B cell (primary cell): ENCODE measurements around the gene PFN1. TPM values are rescaled to one million over a fixed set of nuclear protein-coding genes. Genes with fewer than 3 reads are reported as not detected.

ENCODE experiments used
- ATAC-seq: fragments of 200-7000 bp; cut with Tn5 transposase; one replicate; pipeline ENCODE4 v1.10.0; 2021; ENCODE audit warnings: low read depth, mild to moderate bottlenecking, moderate number of reproducible peaks, moderate library complexity
- CTCF ChIA-PET: fragments of 350-600 bp; sonication (Branson Sonifier 250); formaldehyde crosslinking; loops from one replicate; lab custom pipeline; 2021; ENCODE audit warnings: antibody characterized with exemption, inconsistent platforms; lab: Charles Lee
- POLR2A ChIA-PET: fragments of 350-600 bp; sonication (Branson Sonifier 250); formaldehyde crosslinking; loops from one replicate; lab custom pipeline; 2021; ENCODE audit warnings: antibody characterized with exemption; lab: Charles Lee
- DNase-seq: peaks from one replicate; pipeline ENCODE4 v3.0.0; 2013
- H2AFZ ChIP-seq: 2 replicates; pipeline ENCODE4 v1.6.1; 2012; ENCODE audit warnings: mild to moderate bottlenecking, low read depth, low read length; ENCODE audit not compliant: insufficient read depth, poor library complexity, severe bottlenecking
- H3K27ac ChIP-seq, 2 donors: 1 replicate in 1 of 2; 2 replicates in 1 of 2; pipeline ENCODE4 v1.5.1; 2012 to 2013; ENCODE audit warnings: low read length in 2 of 2, mild to moderate bottlenecking in 2 of 2, moderate library complexity in 1 of 2
- H3K27me3 ChIP-seq, 4 experiments: fragments of 200-600 bp in 1 of 4; sonication (generic) in 1 of 4; replicated peaks in 1 of 4; 1 replicate in 2 of 4; 2 replicates in 2 of 4; pipeline versions ENCODE4 v1.6.1 to v1.7.0; 2013 to 2016; ENCODE audit warnings: low read length in 3 of 4, mild to moderate bottlenecking in 2 of 4, mixed read lengths in 1 of 4, moderate library complexity in 1 of 4; ENCODE audit not compliant: insufficient read depth in 4 of 4, control insufficient read depth in 3 of 4; ENCODE audit errors: control extremely low read depth in 1 of 4
- H3K36me3 ChIP-seq, 2 experiments: replicated peaks in 1 of 2; 1 replicate in 1 of 2; 2 replicates in 1 of 2; pipeline versions ENCODE4 v1.6.1 to v1.7.1; 2013; ENCODE audit warnings: low read length in 1 of 2; ENCODE audit not compliant: insufficient read depth in 2 of 2, control insufficient read depth in 1 of 2; ENCODE audit errors: control extremely low read depth in 1 of 2, extremely low read depth in 1 of 2
- H3K4me1 ChIP-seq, 2 donors: fragments of 200-600 bp in 1 of 2; sonication (generic) in 1 of 2; 1 replicate in 1 of 2; 2 replicates in 1 of 2; pipeline versions ENCODE4 v1.5.1 to v1.6.1; 2013 to 2017; ENCODE audit warnings: low read length in 2 of 2; ENCODE audit not compliant: control insufficient read depth in 2 of 2, insufficient read depth in 2 of 2
- H3K4me2 ChIP-seq: replicated peaks from 2 replicates; pipeline ENCODE3; 2012; ENCODE audit warnings: mild to moderate bottlenecking, low read depth, low read length; ENCODE audit not compliant: poor library complexity, severe bottlenecking
- H3K4me3 ChIP-seq, 5 experiments: fragments of 200-600 bp in 1 of 5; sonication (generic) in 1 of 5; 1 replicate in 3 of 5; 2 replicates in 2 of 5; pipeline versions ENCODE4 v1.5.1 to v1.7.0; 2011 to 2016; ENCODE audit warnings: low read length in 4 of 5, mild to moderate bottlenecking in 4 of 5, low read depth in 2 of 5, control low read depth in 1 of 5, moderate library complexity in 1 of 5; ENCODE audit not compliant: insufficient read depth in 1 of 5; ENCODE audit errors: control extremely low read depth in 1 of 5, extremely low read depth in 1 of 5
- H3K79me2 ChIP-seq: fragments of 200-600 bp; sonication (generic); one replicate; pipeline ENCODE4 v1.6.0; 2016; ENCODE audit warnings: low read length; ENCODE audit not compliant: control insufficient read depth, insufficient read depth
- H3K9ac ChIP-seq: fragments of 200-600 bp; sonication (generic); 2 replicates; pipeline ENCODE4 v1.6.1; 2017; ENCODE audit warnings: mild to moderate bottlenecking, low read length, moderate library complexity
- H3K9me3 ChIP-seq, 3 donors: one replicate each; pipeline versions ENCODE4 v1.6.1 to v1.7.1; 2013; ENCODE audit warnings: low read length in 2 of 3; ENCODE audit not compliant: control insufficient read depth in 2 of 3, insufficient read depth in 1 of 3; ENCODE audit errors: control extremely low read depth in 1 of 3
- H4K20me1 ChIP-seq: 2 replicates; pipeline ENCODE4 v1.6.0; 2012; ENCODE audit warnings: mild to moderate bottlenecking, low read length; ENCODE audit not compliant: insufficient read depth, control insufficient read depth, poor library complexity, severe bottlenecking
- H3K27ac Mint-ChIP-seq: one replicate; pipeline ENCODE4 v1.8.0; 2021; ENCODE audit warnings: mixed read lengths
- H3K27me3 Mint-ChIP-seq: one replicate; pipeline ENCODE4 v1.8.0; 2021; ENCODE audit warnings: mixed read lengths
- H3K4me1 Mint-ChIP-seq: one replicate; pipeline ENCODE4 v1.8.0; 2021; ENCODE audit warnings: mixed read lengths
- H3K4me3 Mint-ChIP-seq: one replicate; pipeline ENCODE4 v1.8.0; 2021; ENCODE audit warnings: mixed read lengths
- H3K9me3 Mint-ChIP-seq: one replicate; pipeline ENCODE4 v1.8.0; 2022; ENCODE audit warnings: mixed read lengths; ENCODE audit not compliant: insufficient read depth
- CTCF ChIP-seq: fragments of 200-600 bp; IDR thresholded peaks from one replicate; pipeline ENCODE4 v1.8.0; 2022; ENCODE audit warnings: antibody characterized with exemption, mild to moderate bottlenecking
- EZH2 ChIP-seq: IDR thresholded peaks from 2 replicates; pipeline ENCODE4 v1.6.1; 2012; ENCODE audit warnings: borderline replicate concordance, low read depth, mild to moderate bottlenecking, moderate library complexity, low read length; ENCODE audit not compliant: insufficient read depth, poor library complexity, severe bottlenecking
- WGBS: methylation state at CpG from one replicate; pipeline ENCODE4 v1.1.5; 2013; ENCODE audit warnings: missing lambda C conversion rate; ENCODE audit not compliant: insufficient coverage; 5-methylcytosine and 5-hydroxymethylcytosine counted together
- intact Hi-C: fragments of 100-400 bp; cut with micrococcal nuclease; formaldehyde crosslinking; loops from one replicate; pipeline ENCODE4 v1.10.0; 2022
- polyA plus RNA-seq: library from polyadenylated mRNA; depleted of rRNA; stranded (reverse); fragments of >200 nt; gene quantifications from 2 replicates; pipeline ENCODE4 v1.2.3, GENCODE V29; 2012
- total RNA-seq, 2 donors: library from RNA; stranded (reverse); fragments of 120-200 nt in 1 of 2; gene quantifications; 1 replicate in 1 of 2; 2 replicates in 1 of 2; pipeline versions ENCODE4 v1.2.3 to v1.2.4, GENCODE V29; 2013 to 2022

Gene PFN1
- total and polyA plus RNA-seq, 2 donors (not counting 1 experiment from before 2014, with no cell fraction given), result 330 to 609 TPM

DNA sequence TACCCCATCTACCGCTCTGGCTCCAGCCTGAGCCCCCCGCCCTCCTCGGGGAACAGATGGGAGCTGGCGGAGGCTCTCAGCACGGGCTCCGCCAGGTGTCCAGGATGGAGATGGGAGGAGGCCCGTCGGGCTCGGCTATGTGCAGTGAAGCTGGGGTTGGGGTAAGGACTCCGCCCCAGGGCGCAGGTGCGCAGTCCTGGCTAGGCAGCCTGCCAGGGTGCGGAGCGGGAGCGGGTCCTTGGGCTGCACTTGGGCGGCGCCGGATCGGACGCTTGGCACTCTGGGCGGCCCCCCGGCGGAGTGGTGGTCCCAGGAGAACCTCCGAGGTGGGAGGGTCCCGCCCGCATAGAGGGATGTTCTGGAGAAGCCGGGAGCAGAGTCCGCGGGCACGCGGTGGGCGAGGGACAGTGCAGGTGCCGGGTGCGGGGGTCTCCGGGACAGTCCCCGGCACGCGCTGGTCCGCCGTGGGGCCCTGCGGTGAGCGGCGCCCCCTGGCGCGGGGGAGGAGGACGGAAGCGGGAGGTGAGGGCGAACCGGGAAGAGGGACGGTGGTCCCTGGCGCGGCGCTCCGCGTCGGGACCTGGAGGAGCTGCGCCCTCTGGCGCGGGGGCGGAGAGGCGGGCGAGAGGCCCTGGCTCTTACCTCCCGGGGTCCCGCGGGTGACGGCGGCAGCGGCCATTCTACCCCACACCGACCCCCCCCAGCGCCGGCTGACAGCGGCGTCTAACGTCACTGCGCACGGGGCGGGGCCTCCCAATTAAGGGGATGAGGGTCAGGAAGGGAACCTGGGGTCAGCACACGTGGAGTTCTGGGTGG, 38.8 kb upstream of the PFN1 start, which contains the start of gene CAMTA2:
Gene CAMTA2 (minus strand): TSS at position 725 of the 816 bp plus-strand sequence. CDS start 1,453 bp downstream, outside the sequence.
- Mint-ChIP-seq H3K4me3 (peak within 1 kb of the TSS; percentile 91), H3K27ac (peak within 1 kb of the TSS; percentile 90), H3K27me3 (no peaks in the 10 kb centered on the region), H3K4me1 (peaks cover 35% of the 10 kb centered on the region), H3K9me3 (no peaks in the 10 kb centered on the region)
- intact Hi-C loops, result loop anchor here (1.0 to 5.0 kb wide), 5 partner anchors 10 to 125 kb away; partner anchors contain the start of genes INCA1, KIF1C, SPAG7 and ZNF232
- peak within 1 kb of the TSS; percentile 95 for H3K4me2 ChIP-seq
- H3K4me3 ChIP-seq, result peak within 1 kb of the TSS; percentile 67 to 96 (median 81)
- ChIA-PET CTCF (interaction anchor here (0.7 to 5.9 kb wide), 16 partner anchors 8 to 325 kb away, joined by 3 to 35 read pairs (median 3); partner anchors contain the start of genes CHRNE, INCA1, KIF1C and RNF167), POLR2A (interaction anchor here (0.6 to 3.1 kb wide), 9 partner anchors 10 to 620 kb away, joined by 3 to 11 read pairs (median 6); partner anchors contain the start of genes INCA1, KIF1C, RNF167 and SLC25A11)
- DNase-seq, result peak; percentile 91
- peak; percentile 89 for ATAC-seq
- H4K20me1 ChIP-seq, result no peaks in the 10 kb centered on the region
- TF ChIP-seq EZH2 (no peak), CTCF (peak; percentile 88)
- peaks cover 0 to 10% of the 10 kb centered on the region in 2 experiments for H3K36me3 ChIP-seq
- peak within 1 kb of the TSS; percentile 96 for H2AFZ ChIP-seq
- 2% methylated on average over 61 of the region's 78 CpGs for WGBS
- no peaks in the 10 kb centered on the region for H3K9me3 ChIP-seq
- H3K27me3 ChIP-seq, result no peaks in the 10 kb centered on the region
- peaks cover 6% of the 10 kb centered on the region for H3K79me2 ChIP-seq
- peak within 1 kb of the TSS; percentile 88 for H3K9ac ChIP-seq
- peaks cover 21 to 28% of the 10 kb centered on the region in 2 donors for H3K4me1 ChIP-seq
- H3K27ac ChIP-seq, result peak within 1 kb of the TSS; percentile 84 to 90
